H1 (cell line): ENCODE data around the gene MACROD2. TPM values are rescaled to one million over a fixed set of nuclear protein-coding genes. Genes with fewer than 3 reads are reported as not detected.

Experiments
- CTCF ChIA-PET: fragments of 300-600 bp; sonication (Branson Sonifier 250); formaldehyde crosslinking; loops from one replicate; lab custom pipeline; 2021; ENCODE audit not compliant: partially characterized antibody; lab: Charles Lee
- POLR2A ChIA-PET: fragments of 300-600 bp; sonication (Branson Sonifier 250); formaldehyde crosslinking; loops from one replicate; lab custom pipeline; 2021; ENCODE audit warnings: inconsistent platforms; ENCODE audit not compliant: partially characterized antibody; lab: Charles Lee
- DNase-seq, 2 experiments: peaks; one replicate each; pipeline versions ENCODE4 v3.0.0 to v3.0.0-alpha.2; 2010 to 2022; ENCODE audit warnings: low spot score in 2 of 2, low read depth in 1 of 2, mixed read lengths in 1 of 2
- FAIRE-seq: peaks from 2 replicates; lab custom pipeline; 2011; peaks lifted over from hg19 to GRCh38; lab: Jason Lieb, UNC
- H2AFZ ChIP-seq: 2 replicates; pipeline ENCODE4 v1.8.1; 2012; ENCODE audit warnings: low read length, inconsistent platforms
- H2AK5ac ChIP-seq: 2 replicates; pipeline ENCODE4 v1.6.1; 2013; ENCODE audit warnings: low read depth, low read length
- H2BK120ac ChIP-seq: replicated peaks from 2 replicates; pipeline ENCODE3; 2013; ENCODE audit warnings: low read depth, low read length, inconsistent platforms
- H2BK12ac ChIP-seq: 2 replicates; pipeline ENCODE4 v1.6.1; 2013; ENCODE audit warnings: low read depth, low read length
- H2BK15ac ChIP-seq: 2 replicates; pipeline ENCODE4 v1.6.1; 2013; ENCODE audit warnings: low read length
- H2BK20ac ChIP-seq: 2 replicates; pipeline ENCODE4 v1.6.1; 2013; ENCODE audit warnings: low read length
- H2BK5ac ChIP-seq: 2 replicates; pipeline ENCODE4 v1.6.1; 2013; ENCODE audit warnings: low read depth, low read length
- H3K14ac ChIP-seq: 2 replicates; pipeline ENCODE4 v1.6.1; 2013; ENCODE audit warnings: inconsistent platforms; ENCODE audit not compliant: insufficient read length
- H3K18ac ChIP-seq: 2 replicates; pipeline ENCODE4 v1.6.1; 2013; ENCODE audit warnings: low read length; ENCODE audit errors: extremely low read depth
- H3K23ac ChIP-seq: 2 replicates; pipeline ENCODE4 v1.6.1; 2013; ENCODE audit warnings: inconsistent platforms; ENCODE audit not compliant: insufficient read length
- H3K23me2 ChIP-seq: 2 replicates; pipeline ENCODE4 v1.6.1; 2013; ENCODE audit warnings: low read depth, low read length
- H3K27ac ChIP-seq: 2 replicates; pipeline ENCODE4 v1.6.1; 2011; ENCODE audit warnings: low read depth, low read length, inconsistent platforms
- H3K27me3 ChIP-seq, 4 experiments: replicated peaks in 1 of 4; 1 replicate in 1 of 4; 2 replicates in 3 of 4; pipeline versions ENCODE4 v1.6.1 to v1.8.1; 2011 to 2013; ENCODE audit warnings: low read length in 3 of 4, mild to moderate bottlenecking in 3 of 4, inconsistent platforms in 2 of 4, mixed read lengths in 2 of 4, moderate library complexity in 1 of 4; ENCODE audit not compliant: control insufficient read depth in 3 of 4, insufficient read depth in 3 of 4; ENCODE audit errors: extremely low read depth in 1 of 4
- H3K36me3 ChIP-seq, 4 experiments: 2 replicates each; pipeline versions ENCODE4 v1.6.1 to v1.8.1; 2011 to 2013; ENCODE audit warnings: mild to moderate bottlenecking in 4 of 4, low read length in 3 of 4, moderate library complexity in 2 of 4, control low read depth in 1 of 4, inconsistent platforms in 1 of 4; ENCODE audit not compliant: insufficient read depth in 4 of 4, control insufficient read depth in 2 of 4
- H3K4ac ChIP-seq: replicated peaks from 2 replicates; pipeline ENCODE3; 2013; ENCODE audit warnings: low read length, low read depth, mixed read lengths, inconsistent platforms; ENCODE audit not compliant: insufficient read length
- H3K4me1 ChIP-seq, 4 experiments: replicated peaks in 1 of 4; 1 replicate in 1 of 4; 2 replicates in 3 of 4; pipeline versions ENCODE4 v1.6.1 to v1.8.1; 2011 to 2013; ENCODE audit warnings: low read length in 3 of 4, inconsistent platforms in 2 of 4, mixed read lengths in 1 of 4; ENCODE audit not compliant: insufficient read depth in 4 of 4, control insufficient read depth in 3 of 4
- H3K4me2 ChIP-seq, 2 experiments: 2 replicates each; pipeline versions ENCODE4 v1.6.1 to v1.8.1; 2011 to 2013; ENCODE audit warnings: low read depth in 2 of 2, low read length in 2 of 2, control low read depth in 1 of 2, inconsistent platforms in 1 of 2, mild to moderate bottlenecking in 1 of 2; ENCODE audit not compliant: insufficient read depth in 1 of 2
- H3K4me3 ChIP-seq, 4 experiments: fragments of 200-600, 300-600 bp in 1 of 4; sonication (generic), shearing (Covaris generic), sonication (Bioruptor Twin) in 1 of 4; 2 replicates each; pipeline versions ENCODE4 v1.5.1 to v1.8.1; 2011 to 2016; ENCODE audit warnings: low read length in 4 of 4, low read depth in 3 of 4, control low read depth in 2 of 4, inconsistent platforms in 2 of 4, mild to moderate bottlenecking in 2 of 4, mixed read lengths in 1 of 4, moderate library complexity in 1 of 4; ENCODE audit not compliant: insufficient read depth in 2 of 4; ENCODE audit errors: extremely low read depth in 1 of 4
- H3K56ac ChIP-seq: replicated peaks from 2 replicates; pipeline ENCODE3; 2013; ENCODE audit warnings: low read depth, mild to moderate bottlenecking, mixed read lengths, low read length, inconsistent platforms; ENCODE audit not compliant: insufficient read length
- H3K79me1 ChIP-seq: 2 replicates; pipeline ENCODE4 v1.6.1; 2013; ENCODE audit warnings: low read depth, low read length, control low read depth
- H3K79me2 ChIP-seq, 2 experiments: 2 replicates each; pipeline versions ENCODE4 v1.6.1 to v1.8.1; 2012 to 2013; ENCODE audit warnings: low read length in 2 of 2, mild to moderate bottlenecking in 2 of 2, inconsistent platforms in 1 of 2; ENCODE audit not compliant: insufficient read depth in 2 of 2, control insufficient read depth in 1 of 2
- H3K9ac ChIP-seq, 4 experiments: replicated peaks in 1 of 4; 1 replicate in 1 of 4; 2 replicates in 3 of 4; pipeline versions ENCODE4 v1.6.1 to v1.8.1; 2011 to 2013; ENCODE audit warnings: low read depth in 3 of 4, low read length in 3 of 4, control low read depth in 2 of 4, mild to moderate bottlenecking in 2 of 4, moderate library complexity in 2 of 4, inconsistent platforms in 1 of 4; ENCODE audit errors: extremely low read depth in 1 of 4
- H3K9me3 ChIP-seq, 2 experiments: 2 replicates each; pipeline versions ENCODE4 v1.6.1 to v1.8.1; 2012 to 2013; ENCODE audit warnings: mild to moderate bottlenecking in 2 of 2, moderate library complexity in 2 of 2, control low read depth in 1 of 2, inconsistent platforms in 1 of 2, low read depth in 1 of 2, low read length in 1 of 2, mixed read lengths in 1 of 2; ENCODE audit not compliant: insufficient read depth in 2 of 2
- H4K20me1 ChIP-seq, 2 experiments: replicated peaks in 1 of 2; 2 replicates each; pipeline versions ENCODE3 to v1.8.1; 2011 to 2013; ENCODE audit warnings: inconsistent platforms in 2 of 2, low read length in 2 of 2, mild to moderate bottlenecking in 1 of 2; ENCODE audit not compliant: insufficient read depth in 2 of 2, control insufficient read depth in 1 of 2
- H4K5ac ChIP-seq: 2 replicates; pipeline ENCODE4 v1.6.1; 2013; ENCODE audit warnings: low read length, low read depth, mixed read lengths, inconsistent platforms; ENCODE audit not compliant: insufficient read length
- H4K8ac ChIP-seq: 2 replicates; pipeline ENCODE4 v1.8.0; 2013; ENCODE audit warnings: mild to moderate bottlenecking, moderate library complexity, low read length, inconsistent platforms; ENCODE audit not compliant: insufficient read depth; ENCODE audit errors: extremely low read depth
- H4K91ac ChIP-seq: replicated peaks from 2 replicates; pipeline ENCODE3; 2013; ENCODE audit warnings: low read length, mixed read lengths, inconsistent platforms; ENCODE audit not compliant: insufficient read length
- ASH2L ChIP-seq: fragments of 200-600, 300-600 bp; sonication (generic); IDR thresholded peaks from one replicate; pipeline ENCODE4 v1.7.1; 2017; ENCODE audit warnings: low read length
- CBX5 ChIP-seq: fragments of 300-800, 300-1000 bp; sonication (generic); IDR thresholded peaks from 2 replicates; pipeline ENCODE4 v1.7.1; 2016; ENCODE audit warnings: antibody characterized with exemption, low read length, low read depth
- CHD2 ChIP-seq: IDR thresholded peaks from 2 replicates; pipeline ENCODE4 v1.6.1; 2012; ENCODE audit warnings: low read length, improper control_type of control experiment
- HDAC6 ChIP-seq: IDR thresholded peaks from one replicate; pipeline ENCODE4 v1.7.1; 2012; ENCODE audit warnings: low read depth, mild to moderate bottlenecking, inconsistent platforms, low read length, moderate library complexity
- JUND ChIP-seq: IDR thresholded peaks from 2 replicates; pipeline ENCODE4 v1.6.1; 2011; ENCODE audit warnings: mild to moderate bottlenecking, improper control_type of control experiment, low read length
- NRF1 ChIP-seq: IDR thresholded peaks from 2 replicates; pipeline ENCODE4 v1.6.1; 2011; ENCODE audit warnings: mild to moderate bottlenecking, low read depth, low read length, improper control_type of control experiment
- POU5F1 ChIP-seq: IDR thresholded peaks from 2 replicates; pipeline ENCODE4 v1.6.1; 2011; ENCODE audit warnings: low read depth, mild to moderate bottlenecking, low read length, moderate library complexity
- RAD21 ChIP-seq, 2 experiments: IDR thresholded peaks in 1 of 2; conservative IDR thresholded peaks in 1 of 2; 2 replicates each; pipeline ENCODE4 v1.6.1; 2011; ENCODE audit warnings: low read depth in 2 of 2, low read length in 2 of 2, improper control_type of control experiment in 1 of 2, inconsistent platforms in 1 of 2, mild to moderate bottlenecking in 1 of 2, moderate library complexity in 1 of 2
- USF2 ChIP-seq: IDR thresholded peaks from 2 replicates; pipeline ENCODE4 v1.6.1; 2011; ENCODE audit warnings: low read length, improper control_type of control experiment
- YY1 ChIP-seq: IDR thresholded peaks from 2 replicates; pipeline ENCODE4 v1.6.1; 2011; ENCODE audit warnings: low read depth, mild to moderate bottlenecking, low read length
- WGBS, 2 experiments: shearing (Covaris generic) in 1 of 2; methylation state at CpG; one replicate each; pipeline versions ENCODE4 v1.1.6 to v1.1.7; 2013 to 2015; ENCODE audit warnings: low lambda C conversion rate in 2 of 2, mixed read lengths in 2 of 2, inconsistent platforms in 1 of 2, low coverage in 1 of 2, missing lambda C conversion rate in 1 of 2; ENCODE audit not compliant: insufficient replicate concordance in 2 of 2, insufficient coverage in 1 of 2, insufficient read length in 1 of 2; ENCODE audit errors: extremely low coverage in 1 of 2, missing lambda C conversion rate in 1 of 2; 5-methylcytosine and 5-hydroxymethylcytosine counted together
- polyA plus RNA-seq, 7 experiments: library from polyadenylated mRNA; depleted of rRNA in 3 of 7; stranded (reverse) in 5 of 7; unstranded in 2 of 7; fragments of >200 nt in 5 of 7; fragments of 200-250 nt in 2 of 7; gene quantifications; 1 replicate in 5 of 7; 2 replicates in 1 of 7; 4 replicates in 1 of 7; pipeline versions ENCODE4 v1.2.1 to v1.2.3, GENCODE V29; 2011 to 2013; ENCODE audit warnings: missing spikeins in 2 of 7, mixed read lengths in 2 of 7
- total RNA-seq: library from RNA; stranded (reverse); fragmentation: NEBNext Ultra II Directional; extraction: Animal tissue kit (Norgen Biotek cat#: 25700); gene quantifications from 2 replicates; pipeline ENCODE4 v1.2.1, GENCODE V29; 2021

The MACROD2 gene
- total and polyA plus RNA-seq, 2 of the 8 experiments (the other 6 are each of a cell fraction or from before 2014, with no cell fraction given) = 0.70 to 3.9 TPM

DNA sequence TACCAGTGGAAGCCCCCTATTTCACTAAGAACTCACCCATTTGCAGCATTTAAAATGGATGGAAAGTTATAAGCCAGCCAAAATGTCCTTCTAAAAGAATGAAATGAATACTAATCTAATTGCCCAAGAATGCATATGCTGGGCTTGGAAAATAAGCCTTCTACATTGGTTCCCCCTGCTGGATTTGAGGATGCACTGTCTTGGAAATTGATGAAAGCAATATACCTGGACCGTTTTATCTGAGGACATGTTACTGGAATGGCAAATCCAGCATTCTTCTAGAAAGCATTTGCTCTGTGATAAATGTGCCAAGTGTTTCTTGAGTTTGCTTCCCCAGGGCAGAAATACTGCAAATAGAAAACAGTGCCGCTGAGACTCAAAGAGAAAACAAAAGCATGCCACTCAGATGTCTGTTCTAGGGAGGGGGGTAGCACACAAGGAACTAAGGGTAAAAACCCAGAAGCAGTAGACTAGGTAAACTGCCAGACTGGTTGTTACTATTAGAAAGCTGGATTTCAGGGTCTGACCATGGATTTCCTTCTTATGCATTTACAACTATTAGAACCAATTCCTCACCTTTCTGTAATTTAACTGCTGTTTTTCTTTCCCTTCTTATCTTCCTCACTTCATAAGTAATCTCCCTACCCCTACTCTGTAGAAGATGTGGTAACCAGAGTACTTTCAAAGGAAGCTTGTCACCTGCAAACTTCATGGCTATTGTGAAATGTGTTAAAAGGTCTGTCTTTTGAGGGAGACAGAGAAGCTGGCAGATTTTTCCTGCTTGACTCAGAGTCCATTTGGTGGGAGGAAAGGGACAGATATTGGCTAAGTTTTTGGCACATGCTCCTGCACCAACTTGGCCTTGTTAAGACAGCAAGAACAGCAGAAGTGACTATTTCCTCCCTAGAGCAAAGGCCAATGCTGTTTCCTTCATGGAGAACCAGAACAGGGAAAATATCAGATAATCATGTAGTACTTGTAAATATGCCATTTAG is 1935.3 kb downstream of the MACROD2 start:
- no peak overlapping the region for H2BK120ac ChIP-seq
- H3K27ac ChIP-seq = no peak overlapping the region
- H3K4ac ChIP-seq = no peak overlapping the region
- H3K4me2 ChIP-seq = no peak overlapping the region
- no peak overlapping the region for H3K9ac ChIP-seq
- FAIRE-seq (peak; percentile 71), DNase-seq (no peak)
- no peak overlapping the region for H2AFZ ChIP-seq
- no peak overlapping the region for H2BK20ac ChIP-seq
- no peaks in the 10 kb centered on the region for H3K79me2 ChIP-seq
- no peaks in the 10 kb centered on the region for H3K23me2 ChIP-seq
- H3K79me1 ChIP-seq = no peaks in the 10 kb centered on the region
- H3K27me3 ChIP-seq = no peaks in the 10 kb centered on the region
- H3K4me3 ChIP-seq = no peak overlapping the region
- H3K9me3 ChIP-seq = no peaks in the 10 kb centered on the region
- ChIA-PET CTCF (interaction anchor here (0.6 to 3.7 kb wide), 20 partner anchors 8 to 545 kb away, joined by 3 to 30 read pairs (median 3); no protein-coding TSS in a partner anchor), POLR2A (no interaction called here)
- H3K18ac ChIP-seq = no peak overlapping the region
- WGBS, 2 experiments = 37% methylated on average over 2 of the region's 2 CpGs; no CpG with 5 or more reads in 1 of the 2 experiments
- no peak overlapping the region for H2BK5ac ChIP-seq
- no peak overlapping the region for H3K14ac ChIP-seq
- H2BK12ac ChIP-seq = no peak overlapping the region
- no peak overlapping the region for H2BK15ac ChIP-seq
- no peak overlapping the region for H3K56ac ChIP-seq
- H4K91ac ChIP-seq = no peak overlapping the region
- no peaks in the 10 kb centered on the region for H4K20me1 ChIP-seq
- H4K5ac ChIP-seq = no peak overlapping the region
- no peaks in the 10 kb centered on the region for H3K4me1 ChIP-seq
- no peak overlapping the region for H2AK5ac ChIP-seq
- H3K23ac ChIP-seq = no peak overlapping the region
- no peak overlapping the region for H4K8ac ChIP-seq
- H3K36me3 ChIP-seq = no peaks in the 10 kb centered on the region
- no peak for TF ChIP-seq CHD2
- TF ChIP-seq ASH2L = no peak
- TF ChIP-seq USF2 = no peak
- no peak for TF ChIP-seq CBX5
- peak; percentile 78 to 84 for TF ChIP-seq RAD21 (IDR thresholded peaks at IDR 0.05 in 1 of 2, conservative IDR thresholded peaks at IDR 0.05 in 1 of 2; ENCODE audit: low read depth in 2 of 2, low read length in 2 of 2)
- no peak for TF ChIP-seq JUND
- TF ChIP-seq NRF1 = no peak
- TF ChIP-seq HDAC6 = no peak
- TF ChIP-seq POU5F1 = no peak
- no peak for TF ChIP-seq YY1
